Kidney (tissue), 14 donors: ENCODE data around the gene KIRREL3. TPM values are rescaled to one million over a fixed set of nuclear protein-coding genes. Genes with fewer than 3 reads are reported as not detected.

Experiments used
- DNase-seq, 5 donors: peaks; one replicate each; pipeline ENCODE4 v3.0.0-alpha.2; 2013 to 2020
- FAIRE-seq: peaks from 2 replicates; lab custom pipeline; 2012; peaks lifted over from hg19 to GRCh38; lab: Jason Lieb, UNC
- H3K27ac ChIP-seq, 2 donors: one replicate each; pipeline ENCODE4 v1.7.0; 2013; ENCODE audit warnings: low read depth in 2 of 2, low read length in 2 of 2, inconsistent platforms in 1 of 2
- H3K27me3 ChIP-seq: one replicate; pipeline ENCODE4 v1.7.1; 2013; ENCODE audit warnings: low read length, inconsistent platforms; ENCODE audit not compliant: control insufficient read depth, insufficient read depth
- H3K36me3 ChIP-seq, 3 donors: one replicate each; pipeline versions ENCODE4 v1.7.0 to v1.7.1; 2013; ENCODE audit warnings: low read length in 3 of 3, control low read depth in 1 of 3, inconsistent platforms in 1 of 3; ENCODE audit not compliant: insufficient read depth in 3 of 3, control insufficient read depth in 2 of 3
- H3K4me1 ChIP-seq, 3 donors: one replicate each; pipeline versions ENCODE4 v1.7.0 to v1.7.1; 2013; ENCODE audit warnings: low read length in 3 of 3, inconsistent platforms in 1 of 3, low read depth in 1 of 3; ENCODE audit not compliant: control insufficient read depth in 2 of 3, insufficient read depth in 2 of 3
- H3K4me3 ChIP-seq, 3 donors: one replicate each; pipeline versions ENCODE4 v1.7.0 to v1.8.1; 2013; ENCODE audit warnings: low read length in 3 of 3, control low read depth in 1 of 3, inconsistent platforms in 1 of 3
- H3K9ac ChIP-seq, 3 donors: one replicate each; pipeline versions ENCODE4 v1.7.0 to v1.7.1; 2013; ENCODE audit warnings: low read length in 3 of 3, control low read depth in 1 of 3, inconsistent platforms in 1 of 3
- H3K9me3 ChIP-seq, 3 donors: one replicate each; pipeline versions ENCODE4 v1.7.0 to v1.7.1; 2013; ENCODE audit warnings: low read length in 3 of 3, control low read depth in 1 of 3, inconsistent platforms in 1 of 3; ENCODE audit not compliant: control insufficient read depth in 2 of 3, insufficient read depth in 1 of 3
- intact Hi-C: fragments of 100-400 bp; cut with DNase I; formaldehyde crosslinking; loops from one replicate; pipeline ENCODE4 v1.11.1; 2022
- polyA plus RNA-seq: library from polyadenylated mRNA; stranded (reverse); fragments of 350-450 nt; fragmentation: Illumina TruSeq; extraction: RNeasy Lipid Tissue Mini Kit (QIAGEN cat#74804); gene quantifications from one replicate; pipeline ENCODE4 v1.2.3, GENCODE V29; 2014; ENCODE audit warnings: low read depth, low replicate concordance; ENCODE audit not compliant: insufficient read depth
- total RNA-seq: library from RNA; stranded (reverse); fragmentation: NEBNext Ultra II Directional; extraction: Animal tissue kit (Norgen Biotek cat#: 25700); gene quantifications from one replicate; pipeline ENCODE4 v1.2.1, GENCODE V29; 2021
- TF ChIP-seq, protein P1 (sequence below): IDR thresholded peaks from 3 replicates; pipeline ENCODE4 v1.5.1; 2012; ENCODE audit warnings: mild to moderate bottlenecking, moderate library complexity, borderline replicate concordance; ENCODE audit not compliant: insufficient read depth; ENCODE audit errors: extremely low read depth
- donor health status: control.
- donor health status: control.
- donor health status: control.
- donor health status: control.
- donor health status: control.
- donor health status: DM: yes; HTN: yes; CAD: no.
- donor health status: Normal renal cell carcinoma (clear cell type).

Gene KIRREL3
- total and polyA plus RNA-seq, 2 donors from 2014 or later = 0.19 to 0.22 TPM

DNA sequence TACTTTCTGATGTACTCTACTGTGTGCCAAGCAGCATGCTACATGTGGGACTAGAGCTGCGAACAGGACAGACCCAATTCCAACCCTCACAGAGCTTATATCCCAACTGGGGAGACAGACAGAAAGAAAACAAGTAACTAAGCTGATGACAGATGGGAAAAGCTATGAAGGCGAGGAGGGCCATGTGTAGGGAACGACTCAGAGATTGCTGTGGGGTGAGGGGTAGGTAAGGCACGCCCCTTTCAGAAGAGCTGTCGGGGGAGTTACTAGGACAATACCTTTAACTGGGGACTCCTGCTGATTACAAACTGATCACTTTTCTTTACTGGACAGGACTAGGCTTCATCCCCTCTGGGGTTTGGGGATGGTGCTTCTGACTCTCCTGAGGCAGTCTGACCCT is 596.2 kb downstream of the KIRREL3 start:
- Histone ChIP-seq H3K4me1 (peaks cover 0 to 2% (median 0%) of the 10 kb centered on the region in 3 donors), H3K36me3 (peaks cover 0 to 5% (median 2%) of the 10 kb centered on the region in 3 donors), H3K27ac (no peak overlapping the region), H3K9me3 (no peaks in the 10 kb centered on the region), H3K27me3 (no peaks in the 10 kb centered on the region), H3K4me3 (no peak overlapping the region), H3K9ac (no peak overlapping the region)
- intact Hi-C loops = no loop called here
- DNase-seq = no peak
- no peak for FAIRE-seq
- TF ChIP-seq, protein P1, sequence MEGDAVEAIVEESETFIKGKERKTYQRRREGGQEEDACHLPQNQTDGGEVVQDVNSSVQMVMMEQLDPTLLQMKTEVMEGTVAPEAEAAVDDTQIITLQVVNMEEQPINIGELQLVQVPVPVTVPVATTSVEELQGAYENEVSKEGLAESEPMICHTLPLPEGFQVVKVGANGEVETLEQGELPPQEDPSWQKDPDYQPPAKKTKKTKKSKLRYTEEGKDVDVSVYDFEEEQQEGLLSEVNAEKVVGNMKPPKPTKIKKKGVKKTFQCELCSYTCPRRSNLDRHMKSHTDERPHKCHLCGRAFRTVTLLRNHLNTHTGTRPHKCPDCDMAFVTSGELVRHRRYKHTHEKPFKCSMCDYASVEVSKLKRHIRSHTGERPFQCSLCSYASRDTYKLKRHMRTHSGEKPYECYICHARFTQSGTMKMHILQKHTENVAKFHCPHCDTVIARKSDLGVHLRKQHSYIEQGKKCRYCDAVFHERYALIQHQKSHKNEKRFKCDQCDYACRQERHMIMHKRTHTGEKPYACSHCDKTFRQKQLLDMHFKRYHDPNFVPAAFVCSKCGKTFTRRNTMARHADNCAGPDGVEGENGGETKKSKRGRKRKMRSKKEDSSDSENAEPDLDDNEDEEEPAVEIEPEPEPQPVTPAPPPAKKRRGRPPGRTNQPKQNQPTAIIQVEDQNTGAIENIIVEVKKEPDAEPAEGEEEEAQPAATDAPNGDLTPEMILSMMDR = no peak

DNA sequence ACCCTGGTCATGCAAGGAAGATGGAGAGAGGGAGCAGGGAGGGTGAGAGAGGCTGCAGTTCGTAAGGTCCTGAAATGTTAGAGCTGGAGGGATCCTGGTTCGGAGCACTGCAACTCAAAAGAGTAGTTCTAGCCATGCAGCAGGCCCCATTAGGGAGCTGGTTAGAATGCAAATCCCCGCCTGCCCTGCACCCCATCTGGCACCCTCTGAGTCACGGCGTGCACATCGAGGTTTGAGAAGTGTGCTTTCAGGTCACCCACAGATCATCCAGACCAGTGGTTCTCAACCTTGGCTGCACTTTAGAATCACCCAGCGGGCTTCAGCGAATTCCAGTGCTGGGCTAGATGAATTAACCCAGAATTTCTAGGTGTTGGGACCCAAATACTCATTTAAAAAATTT is 596.9 kb downstream of the KIRREL3 start:
- no peak overlapping the region for H3K27ac ChIP-seq
- no peaks in the 10 kb centered on the region for H3K27me3 ChIP-seq
- intact Hi-C loops = no loop called here
- DNase-seq (no peak), FAIRE-seq (no peak)
- TF ChIP-seq, protein P1 = no peak
- H3K9ac ChIP-seq = no peak overlapping the region
- H3K9me3 ChIP-seq = no peaks in the 10 kb centered on the region
- H3K4me1 ChIP-seq = peaks cover 0 to 2% (median 0%) of the 10 kb centered on the region in 3 donors
- no peak overlapping the region for H3K4me3 ChIP-seq
- peaks cover 0 to 5% (median 0%) of the 10 kb centered on the region in 3 donors for H3K36me3 ChIP-seq

DNA sequence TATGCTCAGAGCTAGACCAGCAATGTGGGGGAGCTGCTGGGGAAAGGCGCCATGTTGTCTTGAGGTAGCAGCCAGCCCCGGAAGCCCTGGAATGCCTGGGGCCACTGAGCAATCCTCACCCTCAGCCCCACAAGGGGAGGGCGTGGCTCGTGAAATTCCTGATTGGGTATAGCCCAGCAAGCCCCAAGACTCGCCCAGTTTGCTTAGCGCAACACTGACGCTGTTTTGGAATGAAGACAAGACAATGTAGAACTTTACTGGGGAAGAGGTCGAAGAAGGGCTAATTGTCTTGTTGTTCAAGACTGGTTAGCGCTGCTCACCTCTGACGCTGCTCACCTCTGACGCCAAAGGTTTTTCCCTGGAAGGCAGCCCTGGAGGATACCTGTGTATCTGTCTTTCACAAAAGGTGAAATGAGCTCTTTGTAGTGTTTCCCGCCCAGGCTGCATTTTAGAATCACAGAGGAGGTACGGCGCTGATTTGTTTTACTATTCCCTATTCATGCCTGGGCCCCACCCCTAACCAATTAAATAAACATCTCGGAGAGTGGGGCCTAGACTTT is 597.5 kb downstream of the KIRREL3 start:
- intact Hi-C loops = no loop called here
- DNase-seq = no peak
- no peaks in the 10 kb centered on the region for H3K9me3 ChIP-seq
- no peaks in the 10 kb centered on the region for H3K27me3 ChIP-seq
- H3K4me1 ChIP-seq = peaks cover 0 to 2% (median 0%) of the 10 kb centered on the region in 3 donors
- no peak overlapping the region for H3K27ac ChIP-seq
- H3K36me3 ChIP-seq = peaks cover 0 to 5% (median 0%) of the 10 kb centered on the region in 3 donors
- TF ChIP-seq, protein P1 = no peak
- no peak overlapping the region for H3K9ac ChIP-seq
- H3K4me3 ChIP-seq = no peak overlapping the region
- no peak for FAIRE-seq

DNA sequence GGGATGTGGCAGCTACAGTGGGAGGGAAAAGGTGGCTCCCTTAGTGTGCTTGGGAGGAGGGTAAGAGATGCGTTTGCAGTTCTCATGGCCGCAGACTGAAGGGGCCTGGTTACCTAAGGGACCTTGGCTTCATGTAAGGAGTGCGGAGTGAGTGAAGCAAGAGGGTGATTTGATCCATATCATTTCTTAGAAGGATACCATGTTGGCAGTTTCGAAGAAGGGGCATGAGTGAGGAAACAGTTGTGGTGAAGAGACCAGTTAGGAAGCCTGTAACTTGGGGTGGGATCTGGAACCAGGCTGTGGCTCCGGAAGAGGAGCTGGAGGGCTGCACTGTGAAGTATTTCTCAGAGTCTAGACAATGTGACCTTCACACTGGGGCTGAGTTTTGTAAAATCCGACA is 600.1 kb downstream of the KIRREL3 start:
- no peak for DNase-seq
- H3K27ac ChIP-seq = no peak overlapping the region
- no peaks in the 10 kb centered on the region for H3K27me3 ChIP-seq
- FAIRE-seq = no peak
- H3K9ac ChIP-seq = no peak overlapping the region
- no peaks in the 10 kb centered on the region for H3K36me3 ChIP-seq
- TF ChIP-seq, protein P1 = no peak
- H3K4me3 ChIP-seq = no peak overlapping the region
- no peaks in the 10 kb centered on the region for H3K9me3 ChIP-seq
- H3K4me1 ChIP-seq = peaks cover 0 to 2% (median 0%) of the 10 kb centered on the region in 3 donors
- intact Hi-C loops = no loop called here
